Lower leg skin (tissue), 4 donors: ENCODE data around the gene CR1L. TPM values are rescaled to one million over a fixed set of nuclear protein-coding genes. Genes with fewer than 3 reads are reported as not detected.
"Not testable (repeated sequence)": the region's sequence is repeated elsewhere in the genome, so short reads cannot be mapped to it uniquely, and the experiment has no call there.

ENCODE experiments used
- DNase-seq, 2 donors: peaks; one replicate each; pipeline ENCODE4 v3.0.0-alpha.2; 2019; ENCODE audit warnings: low spot score in 2 of 2
- H3K4me3 ChIP-seq: fragments of 200-600 bp; sonication (generic); 2 replicates; pipeline ENCODE4 v1.5.1; 2017; ENCODE audit warnings: mild to moderate bottlenecking, low read depth; ENCODE audit not compliant: poor library complexity, severe bottlenecking
- CTCF ChIP-seq, 3 donors: fragments of 450-650 bp; IDR thresholded peaks; one replicate each; pipeline ENCODE4 v1.5.1; 2016; ENCODE audit warnings: antibody characterized with exemption in 3 of 3, mild to moderate bottlenecking in 3 of 3, moderate library complexity in 2 of 3
- POLR2A ChIP-seq, 2 donors: fragments of 450-650 bp; IDR thresholded peaks; one replicate each; pipeline ENCODE4 v1.6.1; 2016 to 2017; ENCODE audit warnings: antibody characterized with exemption in 2 of 2, mild to moderate bottlenecking in 1 of 2, moderate library complexity in 1 of 2
- WGBS, 2 donors: methylation state at CpG; one replicate each; pipeline ENCODE4 v1.1.5; 2018; 5-methylcytosine and 5-hydroxymethylcytosine counted together
- intact Hi-C: fragments of 100-400 bp; cut with DNase I; formaldehyde crosslinking; loops from one replicate; pipeline ENCODE4 v1.15.0; 2023; ENCODE audit warnings: low total_unique reads
- total RNA-seq, 4 donors: library from RNA; depleted of rRNA; stranded (reverse); fragments of >200 nt; gene quantifications; one replicate each; pipeline ENCODE4 v1.1.0, GENCODE V29; 2016

The CR1L gene
- total RNA-seq, 4 donors from 2014 or later: not detected

- DNase-seq: no peak
- TF ChIP-seq CTCF (IDR thresholded peaks at IDR 0.05) (no peak), POLR2A (IDR thresholded peaks at IDR 0.05) (no peak)
- H3K4me3 ChIP-seq: no peak overlapping the region
- WGBS, 2 donors: 54 to 60% methylated on average over 1 of the region's 1 CpG
- intact Hi-C loops: no loop called here
Measured at GRCh38 chr1:207631137-207631536, 13.8 kb upstream of the CR1L start.

GRCh38 chr1:207633226-207633625 is 11.7 kb upstream of the CR1L start:
- DNase-seq: no peak
- intact Hi-C loops: no loop called here
- no peak overlapping the region for H3K4me3 ChIP-seq
- TF ChIP-seq CTCF (IDR thresholded peaks at IDR 0.05): no peak

- 78 to 81% methylated on average over 12 of the region's 12 CpGs for WGBS, 2 donors
- DNase-seq, intact Hi-C loops, H3K4me3 ChIP-seq: not testable (repeated sequence)
Measured at GRCh38 chr1:207633699-207634289, 11.1 kb upstream of the CR1L start.

GRCh38 chr1:207634293-207634692 is 10.6 kb upstream of the CR1L start:
- DNase-seq, H3K4me3 ChIP-seq, intact Hi-C loops: not testable (repeated sequence)
- WGBS, 2 donors: 76 to 91% methylated on average over 6 of the region's 6 CpGs

GRCh38 chr1:207635569-207636186 is 9.3 kb upstream of the CR1L start:
- intact Hi-C loops, DNase-seq: not testable (repeated sequence)
- 71 to 72% methylated on average over 7 of the region's 7 CpGs for WGBS, 2 donors

GRCh38 chr1:207638487-207639145 is 6.3 kb upstream of the CR1L start:
- DNase-seq, intact Hi-C loops, H3K4me3 ChIP-seq: not testable (repeated sequence)
- WGBS, 2 donors: 85 to 86% methylated on average over 9 of the region's 9 CpGs

More at GRCh38 chr1:207635569-207636186, 9.3 kb upstream of the CR1L start:
- H3K4me3 ChIP-seq: not testable (repeated sequence)

GRCh38 chr1:207639362-207639761 is 5.6 kb upstream of the CR1L start:
- DNase-seq, intact Hi-C loops, H3K4me3 ChIP-seq: not testable (repeated sequence)
- 52 to 56% methylated on average over 5 of the region's 5 CpGs for WGBS, 2 donors

- no peak for DNase-seq
- 23% methylated on average over 9 of the region's 9 CpGs for WGBS, 2 donors
- no peak for TF ChIP-seq POLR2A (IDR thresholded peaks at IDR 0.05)
- TF ChIP-seq CTCF (IDR thresholded peaks at IDR 0.05): no peak
- intact Hi-C loops: no loop called here
- peak overlapping the region; percentile 36 for H3K4me3 ChIP-seq
Measured at GRCh38 chr1:207644166-207644851, 624 bp upstream of the CR1L start.
